HepG2 (cell line): ENCODE results near the gene CHKA. TPM values are rescaled to one million over a fixed set of nuclear protein-coding genes. Genes with fewer than 3 reads are reported as not detected.

Experiments used
- ATAC-seq: fragments of 200-7000 bp; cut with Tn5 transposase; 3 replicates; pipeline ENCODE4 v1.9.1; 2020; ENCODE audit warnings: mild to moderate bottlenecking, moderate library complexity
- BruUV-seq: library from RNA; stranded (reverse); fragments of 400-500 nt; replicated peaks from 2 replicates; lab custom pipeline; 2021; lab: Mats Ljungman, UMichigan
- CTCF ChIA-PET: fragments of 300-600 bp; formaldehyde crosslinking; extraction: SDS; loops from one replicate; lab custom pipeline; 2021; ENCODE audit warnings: low total read pairs, inconsistent platforms, low intra/inter-chr PET ratio; lab: Yijun Ruan, JAX
- POLR2A ChIA-PET: fragments of 350-600 bp; sonication (Branson Sonifier 250); formaldehyde crosslinking; loops from one replicate; lab custom pipeline; 2020; ENCODE audit warnings: antibody characterized with exemption, inconsistent platforms; lab: Yijun Ruan, JAX
- DNase-seq: peaks from one replicate; pipeline ENCODE4 v3.0.0-alpha.2; 2015; ENCODE audit warnings: low spot score
- FAIRE-seq: peaks from 3 replicates; lab custom pipeline; 2011; peaks lifted over from hg19 to GRCh38; lab: Jason Lieb, UNC
- H2AFZ ChIP-seq: one replicate; pipeline ENCODE4 v1.6.1; 2011; ENCODE audit warnings: low read length, inconsistent platforms
- H3K27ac ChIP-seq: fragments of 300-600 bp; 3 replicates; pipeline ENCODE4 v1.8.0; 2011; ENCODE audit warnings: mixed run types, mild to moderate bottlenecking, mixed read lengths, low read length, inconsistent platforms; ENCODE audit not compliant: insufficient read depth; ENCODE audit errors: extremely low read length
- H3K27me3 ChIP-seq, 2 experiments: fragments of 200-600 bp in 1 of 2; 2 replicates in 1 of 2; 3 replicates in 1 of 2; pipeline versions ENCODE4 v1.6.0 to v1.8.0; 2011; ENCODE audit warnings: low read length in 2 of 2, mild to moderate bottlenecking in 2 of 2, moderate library complexity in 2 of 2, inconsistent platforms in 1 of 2; ENCODE audit not compliant: insufficient read depth in 2 of 2, control insufficient read depth in 1 of 2
- H3K36me3 ChIP-seq, 2 experiments: fragments of 200-600 bp in 1 of 2; replicated peaks in 1 of 2; 2 replicates in 1 of 2; 3 replicates in 1 of 2; pipeline versions ENCODE4 v1.5.1 to v1.8.0; 2011; ENCODE audit warnings: low read length in 2 of 2, inconsistent platforms in 1 of 2; ENCODE audit not compliant: insufficient read depth in 2 of 2, control insufficient read depth in 1 of 2
- H3K4me1 ChIP-seq: 2 replicates; pipeline ENCODE4 v1.5.1; 2012; ENCODE audit warnings: low read length, inconsistent platforms; ENCODE audit not compliant: insufficient read depth
- H3K4me2 ChIP-seq: 2 replicates; pipeline ENCODE4 v1.6.0; 2011; ENCODE audit warnings: low read depth, low read length, inconsistent platforms
- H3K4me3 ChIP-seq, 3 experiments: fragments of 200-600 bp in 1 of 3; sonication (generic), shearing (Covaris generic) in 1 of 3; replicated peaks in 1 of 3; 2 replicates each; pipeline ENCODE4 v1.5.1; 2011 to 2016; ENCODE audit warnings: low read length in 3 of 3, inconsistent platforms in 2 of 3, low read depth in 2 of 3, mild to moderate bottlenecking in 2 of 3, control low read depth in 1 of 3, mixed read lengths in 1 of 3; ENCODE audit not compliant: insufficient read depth in 1 of 3
- H3K79me2 ChIP-seq: one replicate; pipeline ENCODE4 v1.6.1; 2011; ENCODE audit warnings: low read length, inconsistent platforms; ENCODE audit not compliant: insufficient read depth
- H3K9ac ChIP-seq: 2 replicates; pipeline ENCODE4 v1.6.0; 2011; ENCODE audit warnings: mild to moderate bottlenecking, low read depth, low read length, inconsistent platforms; ENCODE audit not compliant: insufficient read depth
- H3K9me3 ChIP-seq: 2 replicates; pipeline ENCODE4 v1.5.1; 2012; ENCODE audit warnings: mild to moderate bottlenecking, low read length
- H4K20me1 ChIP-seq: 2 replicates; pipeline ENCODE4 v1.6.0; 2011; ENCODE audit warnings: inconsistent platforms, mild to moderate bottlenecking, low read length, moderate library complexity; ENCODE audit not compliant: insufficient read depth
- AKAP8 ChIP-seq: sonication (generic); formaldehyde crosslinking; IDR thresholded peaks from 2 replicates; pipeline ENCODE4 v1.5.1; 2020; ENCODE audit warnings: mild to moderate bottlenecking, missing genetic modification reagents
- BRCA1 ChIP-seq: sonication (generic); formaldehyde crosslinking; IDR thresholded peaks from 2 replicates; pipeline ENCODE4 v1.4.0; 2020; ENCODE audit warnings: missing genetic modification reagents
- DR1 ChIP-seq: sonication (generic); formaldehyde crosslinking; IDR thresholded peaks from 2 replicates; pipeline ENCODE4 v1.8.0; 2021; ENCODE audit warnings: mild to moderate bottlenecking, missing genetic modification reagents, inconsistent platforms
- FUBP1 ChIP-seq: sonication (generic); formaldehyde crosslinking; IDR thresholded peaks from 2 replicates; pipeline ENCODE4 v1.5.1; 2020; ENCODE audit warnings: missing genetic modification reagents, mild to moderate bottlenecking, borderline replicate concordance
- JDP2 ChIP-seq: sonication (generic); formaldehyde crosslinking; IDR thresholded peaks from 2 replicates; pipeline ENCODE4 v1.8.1; 2022; ENCODE audit warnings: missing genetic modification reagents, borderline replicate concordance
- KDM5B ChIP-seq: sonication (generic); formaldehyde crosslinking; IDR thresholded peaks from 2 replicates; pipeline ENCODE4 v1.4.0; 2020; ENCODE audit warnings: missing genetic modification reagents, mild to moderate bottlenecking, borderline replicate concordance
- KLF13 ChIP-seq: sonication (generic); formaldehyde crosslinking; IDR thresholded peaks from 2 replicates; pipeline ENCODE4 v1.4.0; 2020; ENCODE audit warnings: mild to moderate bottlenecking, missing genetic modification reagents
- MBD4 ChIP-seq: IDR thresholded peaks from 2 replicates; pipeline ENCODE4 v1.6.1; 2012; ENCODE audit warnings: low read length, inconsistent platforms, borderline replicate concordance
- RFXAP ChIP-seq: sonication (generic); formaldehyde crosslinking; IDR thresholded peaks from 2 replicates; pipeline ENCODE4 v1.4.0; 2020; ENCODE audit warnings: missing genetic modification reagents, borderline replicate concordance
- ZMYM2 ChIP-seq: sonication (generic); formaldehyde crosslinking; IDR thresholded peaks from 2 replicates; pipeline ENCODE4 v1.8.0; 2022; ENCODE audit warnings: mild to moderate bottlenecking, missing genetic modification reagents
- ZNF513 ChIP-seq: sonication (generic); formaldehyde crosslinking; conservative IDR thresholded peaks from 2 replicates; pipeline ENCODE4 v1.5.0; 2020; ENCODE audit warnings: missing genetic modification reagents
- ZNF580 ChIP-seq: IDR thresholded peaks from 2 replicates; pipeline ENCODE4 v1.6.1; 2016; ENCODE audit warnings: low read depth, borderline replicate concordance
- ZNF703 ChIP-seq: sonication (generic); formaldehyde crosslinking; IDR thresholded peaks from 2 replicates; pipeline ENCODE4 v1.5.1; 2020; ENCODE audit warnings: missing genetic modification reagents, mild to moderate bottlenecking, moderate library complexity, borderline replicate concordance
- WGBS: methylation state at CpG from one replicate; pipeline ENCODE4 v1.1.6; 2017; ENCODE audit warnings: low lambda C conversion rate; 5-methylcytosine and 5-hydroxymethylcytosine counted together
- in situ Hi-C: cut with HindIII; loops from 2 replicates; pipeline ENCODE4 v1.10.0; 2017; ENCODE audit warnings: low pct_unique_long_range_greater_than_20kb; ENCODE audit not compliant: extremely low pct_ligation_motif_present
- intact Hi-C: fragments of 100-400 bp; cut with micrococcal nuclease; formaldehyde crosslinking; loops from one replicate; pipeline ENCODE4 v1.10.0; 2022; ENCODE audit not compliant: unreplicated experiment
- polyA plus RNA-seq, 8 experiments: library from polyadenylated mRNA; depleted of rRNA in 3 of 8; stranded (reverse) in 7 of 8; unstranded in 1 of 8; fragments of >200 nt; fragmentation: Illumina TruSeq in 4 of 8; extraction: Trizol in 4 of 8; gene quantifications; 2 replicates each; pipeline versions ENCODE4 v1.2.1 to v1.2.3, GENCODE V29; 2011 to 2016; ENCODE audit warnings: low read depth in 4 of 8, missing spikeins in 1 of 8, mixed read lengths in 1 of 8; ENCODE audit not compliant: insufficient read depth in 1 of 8
- total RNA-seq, 5 experiments: library from RNA; depleted of rRNA; stranded (reverse); fragments of >200 nt; fragmentation: Illumina TruSeq; extraction: Trizol; gene quantifications; 2 replicates each; pipeline ENCODE4 v1.2.3, GENCODE V29; 2016; ENCODE audit warnings: low read depth in 1 of 5
- TF ChIP-seq, protein P1 (sequence below): sonication (generic); formaldehyde crosslinking; IDR thresholded peaks from 2 replicates; pipeline ENCODE4 v1.4.0; 2020; ENCODE audit warnings: missing genetic modification reagents

Gene CHKA
- total and polyA plus RNA-seq, 2 of the 13 experiments (the other 11 are each of a cell fraction or from before 2014, with no cell fraction given): 71.6 to 92.7 TPM

GRCh38 chr11:68166969-68167368 lies 45.8 kb upstream of the CHKA start:
- in situ Hi-C loops (no loop called here), intact Hi-C loops (no loop called here)
- TF ChIP-seq JDP2 (CRISPR knock-in tag) (no peak), MBD4 (no peak), ZNF513 (CRISPR knock-in tag) (no peak), BRCA1 (no peak), AKAP8 (CRISPR knock-in tag) (no peak), RFXAP (no peak), KLF13 (CRISPR knock-in tag) (no peak), ZMYM2 (CRISPR knock-in tag) (no peak), KDM5B (CRISPR knock-in tag) (no peak), ZNF703 (CRISPR knock-in tag) (no peak), FUBP1 (CRISPR knock-in tag) (no peak), DR1 (no peak), ZNF580 (no peak)
- TF ChIP-seq, protein P1, sequence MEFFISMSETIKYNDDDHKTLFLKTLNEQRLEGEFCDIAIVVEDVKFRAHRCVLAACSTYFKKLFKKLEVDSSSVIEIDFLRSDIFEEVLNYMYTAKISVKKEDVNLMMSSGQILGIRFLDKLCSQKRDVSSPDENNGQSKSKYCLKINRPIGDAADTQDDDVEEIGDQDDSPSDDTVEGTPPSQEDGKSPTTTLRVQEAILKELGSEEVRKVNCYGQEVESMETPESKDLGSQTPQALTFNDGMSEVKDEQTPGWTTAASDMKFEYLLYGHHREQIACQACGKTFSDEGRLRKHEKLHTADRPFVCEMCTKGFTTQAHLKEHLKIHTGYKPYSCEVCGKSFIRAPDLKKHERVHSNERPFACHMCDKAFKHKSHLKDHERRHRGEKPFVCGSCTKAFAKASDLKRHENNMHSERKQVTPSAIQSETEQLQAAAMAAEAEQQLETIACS (CRISPR knock-in tag): no peak
- CTCF ChIA-PET: no interaction called here
- FAIRE-seq: no peak
- BruUV-seq: no TSS peak
- Histone ChIP-seq H3K4me1 (peaks cover 9% of the 10 kb centered on the region; the same call in 1 of the 2 replicates), H3K4me2 (no peak overlapping the region), H3K79me2 (no peaks in the 10 kb centered on the region), H3K27me3 (no peaks in the 10 kb centered on the region), H4K20me1 (no peaks in the 10 kb centered on the region), H3K9ac (no peak overlapping the region), H2AFZ (no peak overlapping the region), H3K36me3 (peaks cover 27 to 62% of the 10 kb centered on the region in 2 experiments), H3K9me3 (no peaks in the 10 kb centered on the region), H3K27ac (no peak overlapping the region), H3K4me3 (no peak overlapping the region)
- POLR2A ChIA-PET: no interaction called here
- WGBS: 53% methylated on average over 4 of the region's 4 CpGs
- no peak for ATAC-seq
- DNase-seq: no peak
